Activated T-helper 17 cell treated with anti-CD3 and anti-CD28 coated beads, Interleukin-2, amount 50 U/mL, for 72 hours (primary cell): ENCODE data around the gene ARMCX5. TPM values are rescaled to one million over a fixed set of nuclear protein-coding genes. Genes with fewer than 3 reads are reported as not detected.

Experiments
- ATAC-seq: fragments of 150-1000 bp; cut with Tn5 transposase; replicated peaks from 2 replicates; pipeline ENCODE4 v1.10.0; 2021; ENCODE audit warnings: mild to moderate bottlenecking, moderate library complexity
- H3K27ac Mint-ChIP-seq: one replicate; pipeline ENCODE4 v1.8.0; 2022; ENCODE audit warnings: mixed read lengths
- H3K27me3 Mint-ChIP-seq: one replicate; pipeline ENCODE4 v1.8.0; 2022; ENCODE audit warnings: mixed read lengths
- H3K36me3 Mint-ChIP-seq: one replicate; pipeline ENCODE4 v1.8.0; 2022; ENCODE audit warnings: low read depth, mild to moderate bottlenecking, mixed read lengths
- H3K4me1 Mint-ChIP-seq: one replicate; pipeline ENCODE4 v1.8.0; 2022; ENCODE audit warnings: mixed read lengths
- H3K4me3 Mint-ChIP-seq: one replicate; pipeline ENCODE4 v1.8.0; 2022; ENCODE audit warnings: mild to moderate bottlenecking, mixed read lengths
- H3K9me3 Mint-ChIP-seq: one replicate; pipeline ENCODE4 v1.8.0; 2022; ENCODE audit warnings: mixed read lengths
- total RNA-seq, 2 donors: library from RNA; stranded (reverse); gene quantifications; one replicate each; pipeline ENCODE4 v1.2.3, GENCODE V29; 2022

ARMCX5 gene
- total RNA-seq, 2 donors from 2014 or later: 6.4 to 7.9 TPM

GRCh38 chrX:102652031-102652688 lies 52.8 kb downstream of the ARMCX5 start:
- Mint-ChIP-seq H3K9me3 (no peaks in the 10 kb centered on the region), H3K27me3 (no peaks in the 10 kb centered on the region), H3K27ac (peak overlapping the region; percentile 63), H3K36me3 (no peaks in the 10 kb centered on the region), H3K4me3 (peak overlapping the region; percentile 81), H3K4me1 (peaks cover 8% of the 10 kb centered on the region)
- ATAC-seq: peak; percentile 78

Other genes with a start within 250 kb of the ARMCX5 start
- gene NXF2B, start 159.5 kb upstream of the ARMCX5 start, total RNA-seq: not detected
- not detected for gene TCP11X2, start 127.7 kb upstream of the ARMCX5 start, total RNA-seq
- gene TMSB15A, start 82.8 kb upstream of the ARMCX5 start, total RNA-seq: under 1 TPM; 0.39 to 0.56 TPM
- gene GPRASP1, start 52.0 kb downstream of the ARMCX5 start, total RNA-seq: 1 to 10 TPM; 1.4 to 2.3 TPM
- gene GPRASP2, start 112.9 kb downstream of the ARMCX5 start, total RNA-seq: under 1 TPM; 0.17 to 0.45 TPM
- 1 to 10 TPM; 2.6 to 3.1 TPM for gene GPRASP3, start 121.2 kb downstream of the ARMCX5 start, total RNA-seq